Measurements from ENCODE around the gene SSU72.
"Not testable (repeated sequence)": the region's sequence is repeated elsewhere in the genome, so short reads cannot be mapped to it uniquely, and the experiment has no call there.

Gene SSU72

DNA sequence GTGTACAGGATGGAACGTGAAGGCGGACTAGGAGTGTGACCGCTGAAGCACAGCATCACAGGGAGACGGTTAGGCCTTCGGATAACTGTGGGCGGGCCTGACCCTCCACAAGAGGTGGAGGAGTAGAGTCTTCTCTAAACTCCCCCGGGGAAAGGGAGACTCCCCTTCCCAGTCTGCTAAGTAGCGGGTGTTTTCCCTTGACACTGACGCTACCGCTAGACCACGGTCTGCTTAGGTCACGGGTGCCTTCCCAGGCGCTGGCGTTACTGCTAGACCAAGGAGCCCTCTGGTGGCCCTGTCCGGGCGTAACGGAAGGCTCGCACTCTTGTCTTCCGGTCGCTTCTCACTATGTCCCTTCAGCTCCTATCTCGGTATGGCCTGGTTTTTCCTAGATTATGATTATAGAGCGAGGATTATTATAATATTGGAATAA lies 69.3 kb downstream of the SSU72 start:
- Mint-ChIP-seq H3K4me3 (peak overlapping the region; percentile 74), H3K27ac (peak overlapping the region; percentile 92)
- peak; percentile 33 for DNase-seq (ENCODE audit: low spot score)
- H3K36me3 Mint-ChIP-seq (ENCODE audit: low read depth); H3K27me3 Mint-ChIP-seq (ENCODE audit: low read depth); H3K9me3 Mint-ChIP-seq; H3K4me1 Mint-ChIP-seq (ENCODE audit: low read depth): not testable (repeated sequence)

DNA sequence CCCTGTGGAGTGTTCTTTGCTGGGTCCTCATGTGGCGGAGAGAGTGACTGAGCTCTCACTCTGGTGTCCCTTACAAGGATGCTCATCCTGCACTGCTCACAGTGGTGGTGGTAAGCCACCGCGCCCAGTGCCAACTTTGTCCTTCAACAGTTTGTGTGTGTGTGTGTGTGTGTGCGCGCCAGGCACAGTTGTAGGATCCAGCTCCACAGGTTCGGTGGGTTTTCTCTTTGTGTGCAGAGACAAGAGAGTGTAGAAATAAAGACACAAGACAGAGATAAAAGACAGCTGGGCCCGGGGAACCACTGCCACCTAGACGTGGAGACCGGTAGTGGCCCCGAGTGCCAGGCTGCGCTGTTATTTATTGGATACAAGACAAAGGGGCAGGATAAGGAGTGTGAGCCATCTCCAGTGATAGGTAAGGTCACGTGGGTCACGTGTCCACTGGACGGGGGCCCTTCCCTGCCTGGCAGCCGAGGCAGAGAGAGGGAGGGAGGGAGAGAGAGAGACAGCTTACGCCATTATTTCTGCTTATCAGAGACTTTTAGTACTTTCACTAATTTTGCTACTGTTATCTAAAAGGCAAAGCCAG lies 69.8 kb downstream of the SSU72 start:
- peak overlapping the region; percentile 92 for H3K27ac Mint-ChIP-seq
- not testable (repeated sequence) for H3K27me3 Mint-ChIP-seq (ENCODE audit: low read depth); H3K36me3 Mint-ChIP-seq (ENCODE audit: low read depth); H3K9me3 Mint-ChIP-seq; H3K4me1 Mint-ChIP-seq (ENCODE audit: low read depth)
- DNase-seq (ENCODE audit: low spot score) = peak; percentile 73
- peak overlapping the region; percentile 74 for H3K4me3 Mint-ChIP-seq

DNA sequence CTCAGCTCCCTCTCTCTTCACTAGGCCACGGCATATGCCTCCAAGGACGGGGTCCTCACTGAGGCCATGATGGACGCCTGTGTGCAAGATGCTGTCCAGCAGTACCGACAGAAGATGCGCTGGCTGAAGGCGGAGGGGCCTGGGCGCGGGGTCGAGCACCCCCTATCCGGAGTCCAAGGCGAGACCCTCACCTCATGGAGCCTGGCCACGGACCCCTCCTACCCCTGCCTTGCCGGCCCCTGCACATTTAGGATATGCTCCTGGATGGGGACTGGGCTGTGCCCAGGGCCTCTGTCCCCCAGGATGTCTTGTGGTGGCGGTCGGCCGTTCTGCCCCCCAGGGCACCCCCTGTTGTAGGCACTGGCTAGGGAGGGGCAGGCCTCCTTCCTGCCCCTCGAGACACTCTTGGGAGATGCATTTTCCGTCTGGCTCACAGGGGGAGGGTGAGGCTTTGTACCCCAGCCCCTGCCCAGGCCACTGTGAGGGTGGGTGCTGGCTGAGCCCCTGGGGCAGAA lies 79.1 kb downstream of the SSU72 start:
- not testable (repeated sequence) for H3K27ac Mint-ChIP-seq; H3K4me3 Mint-ChIP-seq; DNase-seq (ENCODE audit: low spot score); H3K4me1 Mint-ChIP-seq (ENCODE audit: low read depth); H3K27me3 Mint-ChIP-seq (ENCODE audit: low read depth); H3K9me3 Mint-ChIP-seq
- peaks cover 30% of the 10 kb centered on the region for H3K36me3 Mint-ChIP-seq (ENCODE audit: low read depth)

DNA sequence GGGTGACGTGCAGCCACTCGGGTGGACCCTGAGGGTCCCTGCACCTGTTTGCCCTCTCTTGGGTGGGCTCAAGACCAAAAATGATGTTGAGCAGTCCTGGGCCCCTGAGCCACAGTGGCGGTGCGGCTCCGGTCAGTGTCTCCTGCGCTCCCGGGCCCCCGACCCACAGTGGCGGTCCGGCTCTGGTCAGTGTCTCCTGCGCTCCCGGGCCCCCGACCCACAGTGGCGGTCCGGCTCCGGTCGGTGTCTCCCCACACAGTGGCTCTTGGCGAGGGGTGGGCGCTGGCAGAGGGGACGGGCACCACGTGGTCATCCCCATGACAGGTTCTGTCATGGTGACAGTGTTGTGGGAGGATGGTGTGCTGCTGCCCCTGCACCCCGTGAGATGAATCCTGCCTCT lies 80.4 kb downstream of the SSU72 start:
- H3K36me3 Mint-ChIP-seq (ENCODE audit: low read depth) = peaks cover 38% of the 10 kb centered on the region
- H3K4me3 Mint-ChIP-seq = not testable (repeated sequence)

More for the DNA sequence above, 80.4 kb downstream of the SSU72 start:
- not testable (repeated sequence) for H3K9me3 Mint-ChIP-seq; DNase-seq (ENCODE audit: low spot score); H3K4me1 Mint-ChIP-seq (ENCODE audit: low read depth); H3K27ac Mint-ChIP-seq; H3K27me3 Mint-ChIP-seq (ENCODE audit: low read depth)
